GM12892 (cell line): ENCODE measurements around the gene CPLANE1.

ENCODE experiments used
- POLR2A ChIP-seq: IDR thresholded peaks from 2 replicates; pipeline ENCODE4 v1.6.1; 2011; ENCODE audit warnings: low read depth, low read length, control low read depth
- POLR2AphosphoS5 ChIP-seq: IDR thresholded peaks from 2 replicates; pipeline ENCODE4 v1.6.1; 2011; ENCODE audit warnings: low read depth, low read length, control low read depth
- TAF1 ChIP-seq: IDR thresholded peaks from 2 replicates; pipeline ENCODE4 v1.6.1; 2011; ENCODE audit warnings: low read depth, mild to moderate bottlenecking, control low read depth, low read length, borderline replicate concordance

- TF ChIP-seq POLR2AphosphoS5: no peak
- TF ChIP-seq POLR2A: no peak
- TF ChIP-seq TAF1: no peak
Measured at GRCh38 chr5:37133939-37134338, 115.2 kb downstream of the CPLANE1 start.
